IPS DF 6.9 (cell line): ENCODE measurements around the gene CLPSL1.

ENCODE experiments used
- DNase-seq: peaks from one replicate; pipeline ENCODE4 v3.0.0-alpha.2; 2013; ENCODE audit warnings: low read depth, low spot score
- H3K27ac ChIP-seq: one replicate; pipeline ENCODE4 v1.5.1; 2013; ENCODE audit warnings: low read length, control low read depth
- H3K27me3 ChIP-seq: 2 replicates; pipeline ENCODE4 v1.6.1; 2013; ENCODE audit warnings: mild to moderate bottlenecking, low read length; ENCODE audit not compliant: control insufficient read depth, insufficient read depth
- H3K36me3 ChIP-seq: 2 replicates; pipeline ENCODE4 v1.6.1; 2013; ENCODE audit warnings: low read length; ENCODE audit not compliant: control insufficient read depth, insufficient read depth
- H3K4me1 ChIP-seq: 2 replicates; pipeline ENCODE4 v1.6.1; 2013; ENCODE audit warnings: low read length; ENCODE audit not compliant: control insufficient read depth, insufficient read depth
- H3K4me3 ChIP-seq: 2 replicates; pipeline ENCODE4 v1.5.1; 2013; ENCODE audit warnings: mild to moderate bottlenecking, low read length
- H3K9me3 ChIP-seq: 2 replicates; pipeline ENCODE4 v1.6.1; 2013; ENCODE audit warnings: low read length, inconsistent platforms; ENCODE audit not compliant: control insufficient read depth, insufficient read depth
- WGBS: extraction: QIAGEN DNeasy Blood & Tissue Kit; methylation state at CpG from one replicate; pipeline ENCODE4 v1.1.7; 2013; ENCODE audit warnings: mixed read lengths, missing lambda C conversion rate; ENCODE audit not compliant: insufficient read length, insufficient coverage; 5-methylcytosine and 5-hydroxymethylcytosine counted together

The CLPSL1 gene

GRCh38 chr6:35781290-35781689 lies 471 bp downstream of the CLPSL1 start:
- no peaks in the 10 kb centered on the region for H3K9me3 ChIP-seq
- no peaks in the 10 kb centered on the region for H3K4me1 ChIP-seq
- WGBS = no CpG with 5 or more reads among the region's 2 CpGs
- H3K4me3 ChIP-seq = no peak overlapping the region
- no peaks in the 10 kb centered on the region for H3K36me3 ChIP-seq
- H3K27ac ChIP-seq = no peak overlapping the region
- no peak for DNase-seq
- no peaks in the 10 kb centered on the region for H3K27me3 ChIP-seq

GRCh38 chr6:35782424-35782823 lies 1.6 kb downstream of the CLPSL1 start:
- Histone ChIP-seq H3K4me1 (no peaks in the 10 kb centered on the region), H3K27ac (no peak overlapping the region), H3K36me3 (no peaks in the 10 kb centered on the region), H3K9me3 (no peaks in the 10 kb centered on the region), H3K27me3 (no peaks in the 10 kb centered on the region), H3K4me3 (no peak overlapping the region)
- WGBS = no CpG with 5 or more reads among the region's 3 CpGs
- DNase-seq = no peak

- H3K27me3 ChIP-seq = no peaks in the 10 kb centered on the region
- WGBS = no CpG with 5 or more reads among the region's 2 CpGs
These were observed 3.4 kb downstream of the CLPSL1 start for GRCh38 chr6:35784200-35784599.

GRCh38 chr6:35786272-35786671 lies 5.5 kb downstream of the CLPSL1 start:
- no CpG with 5 or more reads among the region's 2 CpGs for WGBS
- H3K4me1 ChIP-seq = no peaks in the 10 kb centered on the region
- DNase-seq = no peak
- no peaks in the 10 kb centered on the region for H3K9me3 ChIP-seq
- H3K36me3 ChIP-seq = no peaks in the 10 kb centered on the region
- H3K27ac ChIP-seq = no peak overlapping the region
- no peak overlapping the region for H3K4me3 ChIP-seq
- no peaks in the 10 kb centered on the region for H3K27me3 ChIP-seq

More at GRCh38 chr6:35784200-35784599, 3.4 kb downstream of the CLPSL1 start:
- H3K9me3 ChIP-seq = no peaks in the 10 kb centered on the region
- no peak overlapping the region for H3K4me3 ChIP-seq
- H3K4me1 ChIP-seq = no peaks in the 10 kb centered on the region
- no peaks in the 10 kb centered on the region for H3K36me3 ChIP-seq
- DNase-seq = no peak
- no peak overlapping the region for H3K27ac ChIP-seq

GRCh38 chr6:35786810-35787209 lies 6.0 kb downstream of the CLPSL1 start:
- Histone ChIP-seq H3K36me3 (no peaks in the 10 kb centered on the region), H3K9me3 (no peaks in the 10 kb centered on the region), H3K4me3 (no peak overlapping the region), H3K4me1 (no peaks in the 10 kb centered on the region), H3K27ac (no peak overlapping the region), H3K27me3 (no peaks in the 10 kb centered on the region)
- no peak for DNase-seq
- no CpG with 5 or more reads among the region's 25 CpGs for WGBS

GRCh38 chr6:35787266-35788218 lies 6.7 kb downstream of the CLPSL1 start:
- WGBS = no CpG with 5 or more reads among the region's 13 CpGs
- no peaks in the 10 kb centered on the region for H3K36me3 ChIP-seq
- no peaks in the 10 kb centered on the region for H3K9me3 ChIP-seq
- no peaks in the 10 kb centered on the region for H3K4me1 ChIP-seq
- no peak for DNase-seq
- no peaks in the 10 kb centered on the region for H3K27me3 ChIP-seq
- no peak overlapping the region for H3K4me3 ChIP-seq
- no peak overlapping the region for H3K27ac ChIP-seq

- H3K27ac ChIP-seq = no peak overlapping the region
- WGBS = no CpG with 5 or more reads among the region's 4 CpGs
- H3K4me3 ChIP-seq = no peak overlapping the region
- H3K36me3 ChIP-seq = no peaks in the 10 kb centered on the region
- no peak for DNase-seq
- no peaks in the 10 kb centered on the region for H3K4me1 ChIP-seq
- H3K27me3 ChIP-seq = no peaks in the 10 kb centered on the region
- no peaks in the 10 kb centered on the region for H3K9me3 ChIP-seq
These were observed 7.7 kb downstream of the CLPSL1 start for GRCh38 chr6:35788423-35788982.

- Histone ChIP-seq H3K4me3 (no peak overlapping the region), H3K27ac (no peak overlapping the region), H3K27me3 (no peaks in the 10 kb centered on the region), H3K36me3 (no peaks in the 10 kb centered on the region), H3K9me3 (no peaks in the 10 kb centered on the region), H3K4me1 (no peaks in the 10 kb centered on the region)
- no peak for DNase-seq
- no CpG with 5 or more reads among the region's 5 CpGs for WGBS
These were observed 9.9 kb downstream of the CLPSL1 start for GRCh38 chr6:35790683-35791082.

GRCh38 chr6:35794536-35795452 lies 14.0 kb downstream of the CLPSL1 start:
- no peaks in the 10 kb centered on the region for H3K27me3 ChIP-seq
- H3K9me3 ChIP-seq = no peaks in the 10 kb centered on the region
- no CpG with 5 or more reads among the region's 17 CpGs for WGBS
- H3K4me1 ChIP-seq = peaks cover 1% of the 10 kb centered on the region; the same call in 1 of the 2 replicates
- no peak overlapping the region for H3K4me3 ChIP-seq
- no peak overlapping the region for H3K27ac ChIP-seq
- no peaks in the 10 kb centered on the region for H3K36me3 ChIP-seq
- no peak for DNase-seq

GRCh38 chr6:35795453-35796071 lies 14.7 kb downstream of the CLPSL1 start:
- Histone ChIP-seq H3K4me3 (no peak overlapping the region; the same call in 1 of the 2 replicates), H3K27me3 (no peaks in the 10 kb centered on the region), H3K27ac (no peak overlapping the region), H3K9me3 (no peaks in the 10 kb centered on the region), H3K36me3 (no peaks in the 10 kb centered on the region), H3K4me1 (peaks cover 1% of the 10 kb centered on the region; the same call in 1 of the 2 replicates)
- WGBS = no CpG with 5 or more reads among the region's 11 CpGs
- no peak for DNase-seq
